Activated CD8-positive, alpha-beta memory T cell treated with anti-CD3 and anti-CD28 coated beads, Interleukin-2, amount 50 U/mL, for 1 hour (primary cell): Measurements from ENCODE around the gene HEXIM2.
"Not testable (repeated sequence)": the region's sequence is repeated elsewhere in the genome, so short reads cannot be mapped to it uniquely, and the experiment has no call there.

Experiments used
- DNase-seq: peaks from one replicate; pipeline ENCODE4 v3.0.0-alpha.2; 2020; ENCODE audit errors: extremely low read depth

The HEXIM2 gene

DNA sequence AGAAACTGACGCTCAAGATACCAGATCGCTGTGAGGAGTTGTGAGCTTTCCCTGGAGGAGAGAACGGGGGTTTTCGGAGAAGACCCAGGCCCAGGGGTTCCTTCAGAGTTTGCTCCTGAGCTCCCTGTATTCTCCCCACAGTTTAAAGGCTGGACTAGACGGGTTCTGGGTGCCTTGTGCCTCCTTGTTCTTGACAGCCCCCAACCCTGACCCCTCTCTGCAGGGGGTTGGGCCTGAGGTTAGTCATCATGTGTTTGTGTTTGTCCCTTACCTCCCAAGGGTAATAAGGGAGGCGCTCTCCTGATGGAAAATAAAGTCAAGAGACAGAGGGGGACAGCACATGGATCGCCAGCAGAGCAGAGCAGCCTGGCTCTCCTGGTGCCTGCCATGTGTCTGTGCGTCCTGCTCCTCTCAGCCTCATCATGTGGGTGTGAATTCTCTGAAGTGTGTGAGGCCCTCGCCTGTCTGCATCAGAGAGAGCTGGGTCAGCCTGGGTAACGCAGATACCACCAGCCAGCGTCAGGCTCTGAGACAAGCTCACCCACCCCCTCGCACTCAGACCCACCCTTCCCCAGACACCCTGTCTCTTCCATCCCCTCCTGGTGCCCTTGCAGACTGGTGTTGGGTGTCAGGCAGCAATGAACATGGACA lies 8.7 kb downstream of the HEXIM2 start:
- DNase-seq: no peak

DNA sequence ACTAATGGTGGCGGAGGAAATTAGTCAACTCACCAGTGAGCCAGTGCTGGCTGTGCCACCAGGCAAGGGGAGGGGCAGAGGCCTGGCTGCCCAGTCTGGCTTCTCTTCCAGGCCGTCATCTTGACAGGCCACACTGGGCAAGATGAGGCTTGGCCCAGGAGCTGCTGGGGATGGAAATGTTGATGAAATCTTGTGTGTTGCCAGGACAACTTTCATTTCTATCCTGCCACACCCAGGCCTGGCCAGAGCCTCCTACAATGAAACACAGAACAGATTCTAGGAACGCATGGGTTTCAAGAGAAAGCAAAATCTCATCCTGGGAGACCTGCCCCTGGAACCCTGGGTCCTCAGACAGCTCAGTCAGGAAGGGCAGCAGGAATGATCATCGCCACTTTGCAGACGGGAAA lies 9.3 kb downstream of the HEXIM2 start:
- no peak for DNase-seq

DNA sequence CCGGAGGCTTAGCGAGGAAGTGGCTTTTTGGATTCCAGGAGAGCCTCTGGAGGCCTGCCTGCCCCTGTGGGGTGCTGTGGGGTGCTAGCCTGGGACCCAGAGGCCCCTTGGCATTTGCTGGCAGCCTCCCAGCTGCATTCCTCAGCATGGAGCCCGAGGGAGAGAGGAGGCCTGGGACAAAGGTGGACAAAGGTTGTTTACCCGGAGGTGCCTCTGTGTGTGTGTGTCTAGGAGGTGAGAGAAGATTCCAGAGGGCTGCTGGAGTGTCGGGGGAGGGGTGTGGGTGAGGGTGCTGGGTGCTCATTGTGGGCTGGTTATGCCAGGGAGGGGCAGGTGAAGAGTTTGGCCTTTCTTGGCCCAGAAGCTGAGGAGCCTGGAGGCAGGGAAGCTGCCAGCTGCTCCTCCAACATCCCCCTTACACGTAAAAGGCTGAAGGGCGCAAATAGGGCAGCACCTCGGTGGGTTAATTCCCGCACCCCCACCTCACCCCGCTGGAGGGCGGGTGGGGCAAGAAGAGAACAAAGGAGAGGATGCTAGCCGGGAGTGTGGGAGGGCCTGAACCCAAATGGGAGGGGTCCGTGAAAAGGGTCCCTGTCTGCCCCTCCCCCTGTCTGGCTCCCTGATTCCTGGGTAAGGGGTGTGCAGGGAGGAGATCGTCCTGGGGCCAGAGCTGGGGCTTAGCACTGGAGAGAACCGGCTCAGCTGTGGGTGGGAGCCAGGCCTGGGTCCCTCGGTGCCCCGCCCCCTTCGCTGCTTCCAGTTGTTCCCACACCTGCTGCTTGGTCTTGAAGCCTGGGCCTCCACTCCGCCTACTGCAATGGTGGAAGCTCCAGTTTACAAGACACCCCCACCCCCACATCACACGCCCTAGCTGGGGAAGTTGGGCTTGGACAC lies 9.9 kb downstream of the HEXIM2 start:
- no peak for DNase-seq

DNA sequence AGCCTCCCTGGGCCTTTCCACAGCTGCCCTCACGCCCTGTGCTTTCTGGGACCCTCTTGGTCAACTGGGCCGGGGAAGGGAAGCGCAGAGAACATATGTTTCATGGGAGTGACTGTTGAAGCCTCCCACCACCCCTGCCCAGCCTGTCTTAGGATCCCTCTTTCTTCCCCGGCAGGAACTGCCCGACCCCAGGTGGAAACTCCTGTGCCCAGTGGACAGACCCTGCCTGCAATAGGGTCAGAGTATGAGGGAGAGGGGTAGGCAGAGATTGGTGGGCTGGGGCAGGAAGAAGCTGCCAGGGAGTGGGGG lies 10.5 kb downstream of the HEXIM2 start:
- DNase-seq: no peak

DNA sequence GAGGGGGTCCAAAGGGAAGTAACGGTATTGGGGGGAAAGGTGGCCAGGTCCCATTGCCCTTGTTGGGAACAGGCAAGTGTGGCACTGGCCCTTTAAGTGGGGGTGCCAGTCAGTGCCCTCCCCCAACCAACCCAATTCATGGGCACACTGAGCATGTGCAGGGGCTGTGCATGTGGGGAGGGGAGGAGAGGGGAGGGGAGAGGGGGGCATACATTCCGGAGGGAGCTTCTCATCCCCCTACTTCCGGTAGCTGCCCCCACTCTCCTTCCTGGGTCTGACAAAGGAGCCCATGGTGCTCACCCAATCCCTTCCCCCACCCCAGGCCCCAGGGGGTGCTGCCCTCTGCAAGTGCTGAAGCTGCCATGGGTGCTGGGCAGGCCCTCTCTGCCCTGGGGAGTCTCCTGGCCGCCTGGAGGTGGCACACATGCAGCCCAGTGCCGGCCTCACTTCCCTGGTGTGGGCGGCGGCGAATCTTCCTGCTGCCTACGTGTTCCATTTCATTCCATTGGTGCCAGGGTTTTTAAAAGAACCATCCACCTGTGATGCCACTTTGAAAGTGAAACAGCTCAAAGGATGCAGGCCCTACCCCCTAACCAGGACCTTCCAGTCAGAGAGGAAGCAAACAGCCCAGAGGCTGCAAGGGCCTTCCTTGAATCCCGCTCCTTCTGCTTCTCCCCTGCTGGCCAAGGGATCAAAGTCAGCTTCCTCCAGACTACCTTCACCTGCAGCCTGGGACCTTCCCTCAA lies 11.0 kb downstream of the HEXIM2 start:
- no peak for DNase-seq

DNA sequence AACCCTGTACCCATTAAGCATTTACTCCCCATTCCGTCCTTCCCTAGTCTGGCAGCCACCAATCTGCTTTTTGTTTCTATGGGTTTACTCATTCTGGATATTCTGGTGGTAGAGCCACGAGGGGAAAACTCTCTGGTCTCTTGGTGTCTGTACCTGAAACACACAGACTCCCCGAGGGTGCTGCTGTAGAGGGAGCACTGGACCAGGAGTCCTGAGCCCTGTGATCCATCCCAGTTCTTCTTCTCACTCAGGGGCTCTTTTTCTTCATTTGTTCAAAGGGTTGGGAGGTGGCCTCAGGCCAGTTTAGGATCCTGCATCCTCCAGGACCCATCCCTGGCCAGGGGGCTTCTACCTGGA lies 14.1 kb downstream of the HEXIM2 start:
- DNase-seq: no peak

DNA sequence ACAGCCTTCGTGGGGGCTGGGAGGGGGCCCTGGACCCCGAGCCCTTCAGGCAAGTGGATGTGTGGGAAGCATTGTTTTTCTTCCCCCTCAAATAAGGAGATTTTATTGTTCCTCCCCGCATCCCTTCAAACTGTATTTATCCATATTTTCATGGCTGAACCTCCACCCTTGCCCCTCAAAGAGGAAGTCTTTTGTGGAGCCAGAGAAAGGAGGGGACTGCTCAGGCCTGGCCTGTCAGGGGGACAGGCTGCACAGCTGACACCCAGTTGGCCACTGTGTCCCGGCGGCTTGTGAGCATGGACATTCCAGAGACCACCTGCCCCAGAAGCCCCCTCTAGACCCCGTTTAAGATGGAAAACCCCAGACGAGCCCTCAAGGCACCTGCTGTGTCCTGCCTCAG lies 15.9 kb downstream of the HEXIM2 start:
- no peak for DNase-seq

DNA sequence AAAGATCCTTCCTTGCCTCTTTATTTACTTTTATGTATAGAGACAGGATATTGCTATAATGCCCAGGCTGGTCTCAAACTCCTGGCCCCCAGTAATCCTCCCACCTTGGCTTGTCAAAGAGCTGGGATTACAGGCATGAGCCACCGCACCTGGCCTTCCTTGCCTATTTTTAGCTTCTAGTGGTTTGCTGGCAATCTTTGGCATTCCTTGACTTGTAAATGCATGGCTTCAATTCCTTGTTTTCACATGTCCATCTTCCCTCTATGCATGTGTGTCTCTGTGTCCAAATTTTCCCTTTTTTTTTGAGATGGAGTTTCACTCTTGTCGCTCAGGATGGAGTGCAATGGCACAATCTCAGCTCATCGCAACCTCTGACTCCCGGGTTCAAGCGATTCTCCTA lies 22.5 kb downstream of the HEXIM2 start:
- DNase-seq: no peak

DNA sequence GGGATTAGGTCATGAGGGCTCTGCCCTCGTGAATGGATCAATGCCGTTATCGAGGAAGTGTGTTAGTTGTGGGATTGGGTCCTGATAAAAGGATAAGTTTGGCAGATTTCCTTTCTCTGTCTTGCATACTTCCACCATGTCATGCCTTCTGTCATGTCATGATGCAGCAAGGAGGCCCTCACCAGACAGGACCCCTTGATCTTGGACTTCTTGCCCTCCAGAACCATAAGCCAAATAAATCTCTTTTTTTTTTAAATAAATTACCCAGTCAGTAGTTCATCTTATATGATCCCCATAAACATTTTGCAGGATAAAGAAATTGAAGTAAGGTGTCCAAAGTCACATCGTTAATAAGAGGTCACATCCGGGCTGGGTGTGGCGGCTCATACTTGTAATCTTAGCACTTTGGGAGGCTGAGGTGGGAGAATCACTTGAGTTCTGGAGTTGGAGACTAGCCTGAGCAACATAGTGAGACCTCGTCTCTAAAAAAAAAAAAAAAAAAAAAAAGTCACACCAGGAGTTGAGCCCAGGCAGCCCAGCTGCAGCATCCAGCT lies 25.2 kb downstream of the HEXIM2 start:
- DNase-seq: no peak

DNA sequence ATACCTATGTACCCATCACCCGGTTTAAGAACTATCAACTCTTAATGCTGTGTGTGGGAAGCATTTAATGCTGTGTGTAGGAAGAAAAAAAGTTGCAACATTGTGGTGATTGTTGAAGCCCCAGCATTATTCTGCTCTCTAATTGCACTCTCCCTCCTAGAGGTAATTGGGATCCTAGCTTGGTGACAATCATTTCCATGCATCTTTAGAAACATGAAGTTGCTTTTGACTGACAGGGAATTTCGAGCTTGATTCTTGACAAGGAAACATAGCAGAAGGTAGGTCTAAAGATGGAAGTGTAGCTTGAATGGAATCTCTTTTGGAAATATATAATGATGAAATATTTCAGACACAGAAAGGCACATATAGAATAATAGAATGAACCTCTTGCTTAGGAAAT lies 27.3 kb downstream of the HEXIM2 start:
- no peak for DNase-seq

DNA sequence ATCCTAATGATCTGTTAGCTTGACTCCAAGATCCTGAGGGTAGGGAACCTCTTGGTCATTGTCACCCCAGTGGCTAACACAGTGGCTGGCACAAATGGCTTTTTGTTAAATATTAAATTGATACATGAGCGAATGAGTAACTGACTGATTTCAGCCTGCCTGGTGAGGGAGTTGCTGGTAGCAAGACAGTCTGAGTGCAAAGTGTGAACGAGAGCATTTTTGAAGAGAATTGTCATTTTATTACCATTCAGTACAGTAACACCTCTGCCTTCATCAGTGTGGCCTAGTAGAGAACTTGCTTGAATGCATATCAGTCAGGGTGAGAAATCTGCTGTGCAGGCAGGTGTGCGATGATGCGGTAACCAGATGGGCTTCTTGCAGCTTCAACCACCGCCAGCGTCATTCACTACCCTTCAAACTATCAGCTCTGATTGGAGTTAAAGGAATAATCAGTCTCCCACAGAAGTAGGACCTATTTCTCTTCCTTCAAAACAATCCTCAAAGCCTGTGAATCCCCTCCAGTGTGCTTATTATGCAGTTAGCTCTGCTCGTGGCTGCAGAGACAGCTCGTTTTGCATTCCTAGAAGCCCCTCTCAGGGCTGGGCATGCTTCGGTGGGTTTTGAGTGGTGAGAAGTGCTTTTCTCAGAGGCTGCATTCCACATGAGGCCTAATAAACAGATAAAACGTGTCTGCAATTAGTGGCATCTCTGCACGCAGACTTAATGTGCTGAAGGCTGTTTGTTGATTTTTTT lies 29.0 kb downstream of the HEXIM2 start:
- DNase-seq: no peak

DNA sequence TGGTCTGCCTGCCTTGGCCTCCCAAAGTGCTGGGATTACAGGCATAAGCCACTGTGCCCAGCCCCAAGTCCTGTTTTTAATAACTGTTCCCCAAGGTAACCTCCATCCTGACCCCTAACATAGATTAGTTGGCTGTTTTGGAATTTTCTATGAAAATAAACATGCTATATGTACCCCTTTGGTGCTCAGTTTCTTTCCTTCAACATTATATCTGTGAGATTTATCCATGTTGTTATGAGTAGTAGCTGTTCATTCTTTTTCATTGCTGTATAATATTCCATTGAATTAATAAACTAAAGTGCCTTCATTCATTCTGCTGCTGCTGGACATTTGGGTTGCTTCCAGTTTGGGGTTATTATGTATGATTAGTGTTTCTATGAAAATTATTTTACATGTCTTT lies 33.7 kb downstream of the HEXIM2 start:
- no peak for DNase-seq

DNA sequence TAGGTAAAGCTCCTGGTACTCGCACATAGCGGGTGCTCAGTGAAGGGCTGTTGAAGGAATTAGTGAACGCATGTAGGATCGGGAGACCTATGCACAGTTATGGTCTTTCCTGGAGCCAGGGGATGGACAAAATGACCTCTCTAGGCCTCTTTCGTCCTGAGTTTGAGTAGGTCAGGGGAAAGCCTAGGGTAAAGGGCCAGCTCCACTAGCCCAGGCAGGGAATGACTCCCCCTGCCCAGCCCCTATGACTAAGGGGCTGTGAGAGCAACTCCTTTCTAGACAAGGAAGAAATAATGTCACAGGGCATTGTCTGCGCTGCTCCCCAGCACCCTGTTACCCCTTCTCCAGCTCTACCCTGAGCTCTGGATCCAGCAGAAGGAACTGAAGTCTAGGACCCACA lies 35.4 kb downstream of the HEXIM2 start:
- no peak for DNase-seq

DNA sequence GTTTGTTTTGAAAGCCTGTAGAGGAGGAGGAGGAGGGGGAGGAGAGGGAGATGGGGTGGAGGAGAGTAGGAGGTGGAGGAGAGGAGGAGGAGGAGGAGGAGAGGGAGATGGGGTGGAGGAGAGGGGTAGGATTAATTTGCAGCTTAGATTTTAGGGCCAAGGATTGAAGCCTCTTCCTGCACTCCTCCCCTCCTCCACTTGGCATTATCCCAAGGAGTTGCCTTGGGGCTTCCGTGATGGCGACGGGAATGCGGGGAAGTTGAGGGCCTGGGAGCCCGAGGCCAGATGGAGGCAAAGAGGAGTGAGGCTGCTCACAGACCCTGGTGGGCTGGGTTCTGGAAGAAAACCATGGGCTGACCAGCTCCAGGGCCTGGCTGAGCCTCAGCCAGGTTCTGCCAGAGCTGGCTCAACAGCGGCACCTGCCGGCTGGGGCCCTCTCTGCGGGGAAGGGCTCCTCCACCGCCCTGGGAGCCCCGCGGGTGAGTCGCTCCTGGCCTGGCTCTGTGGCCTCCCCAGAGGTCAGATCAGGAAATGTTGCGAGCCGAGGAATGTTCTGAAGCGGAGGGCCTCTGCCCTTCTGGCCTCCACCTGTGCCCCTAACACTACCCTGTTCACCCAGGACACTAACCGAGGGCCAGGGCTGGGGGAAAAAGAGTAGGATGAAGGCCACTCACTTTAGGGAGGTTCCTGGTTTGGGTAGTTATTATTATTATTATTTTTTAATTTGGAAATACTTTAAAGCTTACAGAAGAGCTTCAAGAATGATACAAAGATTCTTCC lies 36.1 kb downstream of the HEXIM2 start:
- peak; percentile 53 for DNase-seq

DNA sequence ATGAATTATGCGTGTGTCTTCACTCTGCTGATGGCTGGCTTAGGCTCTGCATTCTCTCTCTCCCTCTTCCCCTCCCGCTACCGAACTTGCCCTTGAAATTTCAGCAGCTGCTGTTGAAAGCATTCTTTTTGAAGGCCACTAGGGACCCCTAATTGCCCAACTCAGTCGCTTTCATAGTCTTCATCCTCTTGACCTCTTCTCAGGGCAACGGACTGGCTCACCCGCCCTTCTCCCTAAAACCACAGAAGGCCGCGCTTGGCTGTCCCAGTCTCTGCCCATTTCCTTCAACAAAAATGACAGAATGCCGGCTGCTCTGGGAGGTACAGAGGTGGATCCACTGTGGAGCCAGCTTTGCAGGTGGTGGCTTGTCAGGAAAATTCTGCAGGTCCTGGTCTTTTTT lies 39.0 kb downstream of the HEXIM2 start:
- DNase-seq: no peak

DNA sequence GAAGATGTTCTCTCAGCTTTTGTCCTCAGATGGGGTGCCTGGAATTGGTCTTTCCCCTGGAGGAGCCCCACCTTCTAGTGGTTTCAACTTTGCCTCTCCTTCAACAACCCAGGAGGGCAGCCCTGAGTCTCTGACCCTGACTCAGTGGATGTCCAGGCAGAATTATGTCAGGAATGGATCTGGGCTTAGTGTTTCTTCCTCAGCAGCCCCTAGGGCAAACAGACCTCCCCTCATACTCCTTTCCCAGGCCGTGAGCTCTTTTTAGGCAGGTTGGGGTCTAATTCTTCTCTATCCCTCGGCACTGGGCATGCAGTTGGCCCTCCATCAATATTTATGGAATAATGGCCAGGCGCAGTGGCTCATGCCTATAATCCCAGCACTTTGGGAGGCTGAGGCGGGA lies 39.8 kb downstream of the HEXIM2 start:
- DNase-seq: no peak

DNA sequence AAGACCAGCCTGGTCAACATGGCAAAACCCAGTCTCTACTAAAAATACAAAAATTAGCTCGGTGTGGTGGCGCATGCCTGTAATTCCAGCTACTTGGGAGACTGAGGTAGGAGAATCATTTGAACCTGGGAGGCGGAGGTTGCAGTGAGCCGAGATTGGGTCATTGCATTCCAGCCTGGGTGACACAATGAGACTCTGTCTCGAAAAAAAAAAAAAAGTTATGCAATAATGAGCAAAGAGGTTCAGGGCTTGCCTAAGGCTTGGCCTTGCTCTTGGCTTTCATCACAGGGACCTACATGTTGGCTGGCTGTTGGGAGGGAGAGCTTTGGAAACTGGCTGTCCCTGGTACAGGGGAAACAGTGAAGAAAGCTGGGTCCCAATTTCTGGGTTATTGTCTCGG lies 40.2 kb downstream of the HEXIM2 start:
- DNase-seq: not testable (repeated sequence)

DNA sequence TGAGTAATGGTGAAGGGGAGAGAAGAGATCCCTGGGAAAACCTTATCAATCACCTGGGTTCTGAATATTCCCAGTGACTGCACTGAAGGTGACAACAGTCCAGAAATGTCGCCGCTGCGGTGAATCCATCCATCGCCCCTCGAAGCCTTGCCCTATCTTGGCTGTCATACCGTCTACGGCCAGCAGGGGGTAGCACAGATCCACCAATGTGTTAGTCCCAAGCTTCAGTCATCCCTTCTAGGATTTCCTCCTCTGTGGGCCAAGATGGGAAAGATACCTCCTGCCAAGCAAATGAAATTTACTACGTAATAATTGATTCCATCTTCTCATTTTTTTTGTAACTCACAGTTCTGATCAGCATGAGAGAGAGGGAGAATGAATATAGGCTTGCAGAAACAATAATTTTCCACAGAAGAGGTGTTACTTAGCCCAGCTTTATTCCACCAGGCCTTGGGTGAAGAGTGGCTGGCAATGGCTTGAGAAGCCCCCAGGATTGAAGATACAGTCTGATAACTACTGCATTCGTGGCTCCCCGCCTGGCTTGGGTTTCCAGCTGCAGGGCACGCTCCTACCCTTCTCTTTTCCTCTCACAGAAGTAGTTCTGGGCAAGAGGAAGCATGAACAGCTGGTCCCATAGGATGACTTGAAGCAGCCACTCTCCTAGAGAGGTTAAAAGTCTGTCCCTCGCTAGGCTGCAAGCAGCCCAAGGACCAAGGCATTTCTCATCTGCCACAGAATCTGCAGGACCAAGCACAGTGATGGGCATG lies 57.4 kb downstream of the HEXIM2 start:
- no peak for DNase-seq
